Coronary artery (tissue), 2 donors: Measurements from ENCODE around the gene TYW1B.
"Not testable (repeated sequence)": the region's sequence is repeated elsewhere in the genome, so short reads cannot be mapped to it uniquely, and the experiment has no call there.

Experiments
- DNase-seq: peaks from one replicate; pipeline ENCODE4 v3.0.0-alpha.2; 2017; ENCODE audit warnings: low spot score
- H3K27ac ChIP-seq, 2 donors: fragments of 200-600 bp; sonication (generic); one replicate each; pipeline ENCODE4 v1.5.1; 2016 to 2019
- H3K4me3 ChIP-seq: fragments of 200-600 bp; sonication (generic); 2 replicates; pipeline ENCODE4 v1.5.1; 2016; ENCODE audit warnings: mild to moderate bottlenecking, moderate library complexity
- CTCF ChIP-seq: fragments of 200-600 bp; sonication (generic); IDR thresholded peaks from one replicate; pipeline ENCODE4 v1.5.1; 2019; ENCODE audit warnings: antibody characterized with exemption

TYW1B gene

DNA sequence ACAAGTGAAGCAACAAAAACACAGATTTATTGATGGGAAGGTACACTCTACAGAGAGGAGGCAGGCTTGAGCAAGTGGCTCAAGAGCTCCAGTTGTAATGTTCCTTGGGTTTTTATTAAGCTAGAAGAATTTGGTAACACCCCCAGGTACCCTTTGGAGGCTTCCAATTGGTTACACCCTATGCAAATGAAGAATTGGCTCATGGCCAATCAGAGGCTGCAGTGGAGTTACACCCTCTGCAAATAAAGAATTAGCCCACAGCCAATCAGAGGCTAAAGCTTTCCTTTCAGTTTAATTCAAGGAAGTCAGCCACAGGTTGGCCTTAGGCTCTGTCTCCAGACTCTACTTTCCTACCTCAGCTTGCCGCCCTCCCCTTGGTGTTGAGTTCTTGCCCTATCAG, 10.3 kb downstream of the TYW1B start:
- DNase-seq, H3K27ac ChIP-seq, H3K4me3 ChIP-seq: not testable (repeated sequence)

DNA sequence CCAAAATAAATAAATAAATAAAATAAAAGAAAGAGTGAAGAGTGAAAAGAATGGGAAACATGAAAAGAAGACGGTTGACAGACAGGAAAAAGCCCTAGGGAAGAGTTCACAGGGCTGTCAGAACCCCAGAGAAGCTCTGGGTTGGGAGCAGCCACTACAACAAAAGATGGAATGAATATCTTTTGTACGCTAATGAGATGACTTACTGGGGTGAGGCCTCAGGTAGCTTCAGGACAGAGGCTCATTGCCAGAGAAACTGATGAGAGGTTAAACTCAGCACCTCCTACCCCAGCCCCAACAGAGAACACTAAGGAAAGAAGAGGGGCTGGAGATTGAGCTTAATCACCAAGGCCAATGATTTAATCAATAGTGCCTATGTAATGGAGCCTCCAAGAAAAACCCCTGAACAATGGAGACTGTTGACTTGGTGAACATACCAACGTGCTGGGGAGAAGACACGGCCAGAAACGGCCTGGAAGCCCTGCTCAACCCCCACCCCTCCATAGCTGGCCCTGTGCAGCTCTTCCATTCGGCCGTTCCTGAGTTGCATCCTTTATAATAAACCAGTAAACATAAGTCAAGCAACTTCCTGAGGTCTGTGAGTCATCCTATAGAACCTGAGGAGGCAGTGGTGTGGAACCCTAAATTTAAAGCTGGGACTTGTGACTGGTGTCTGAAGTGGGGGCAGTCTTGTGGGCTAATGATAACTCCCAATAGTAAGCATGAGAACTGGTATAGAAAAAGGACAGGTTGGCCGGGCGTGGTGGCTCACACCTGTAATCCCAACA, 11.4 kb downstream of the TYW1B start:
- H3K27ac ChIP-seq, DNase-seq, H3K4me3 ChIP-seq: not testable (repeated sequence)

DNA sequence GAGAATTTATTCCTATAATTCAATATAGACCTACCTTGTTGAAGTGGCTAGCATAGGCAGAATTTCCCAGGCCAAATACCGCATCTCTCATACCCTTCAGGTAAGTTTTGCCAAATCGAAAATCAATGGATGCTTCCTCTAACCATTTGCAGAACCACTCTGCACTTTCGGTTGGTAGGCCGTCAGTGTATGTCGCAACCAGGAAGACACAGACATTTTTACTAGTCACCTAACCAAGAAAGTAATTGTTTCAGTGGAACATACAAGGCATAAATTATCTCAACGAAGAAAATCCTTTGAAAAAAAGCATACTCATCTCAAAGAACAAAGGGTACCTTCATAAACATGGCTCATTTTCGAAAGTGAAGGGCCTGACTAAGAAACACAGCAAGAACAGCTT, 17.6 kb downstream of the TYW1B start:
- H3K4me3 ChIP-seq, H3K27ac ChIP-seq, DNase-seq: not testable (repeated sequence)

DNA sequence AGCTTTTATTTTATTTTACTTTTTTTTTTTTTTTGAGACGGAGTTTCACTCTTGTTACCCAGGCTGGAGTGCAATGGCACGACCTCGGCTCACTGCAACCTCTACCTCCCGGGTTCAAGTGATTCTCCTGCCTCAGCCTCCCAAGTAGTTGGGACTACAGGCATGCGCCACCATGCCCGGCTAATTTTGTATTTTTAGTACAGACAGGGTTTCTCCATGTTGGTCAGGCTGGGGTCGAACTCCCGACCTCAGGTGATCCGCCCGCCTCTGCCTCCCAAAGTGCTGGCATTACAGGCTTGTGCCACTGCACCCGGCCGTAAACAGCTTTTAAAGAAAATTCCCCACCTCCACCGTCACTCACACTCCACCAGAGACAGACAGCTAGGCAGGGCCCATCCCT, 19.5 kb downstream of the TYW1B start:
- not testable (repeated sequence) for DNase-seq, H3K27ac ChIP-seq, H3K4me3 ChIP-seq

GRCh38 chr7:72806851-72807250, 21.1 kb downstream of the TYW1B start:
- not testable (repeated sequence) for DNase-seq, H3K4me3 ChIP-seq, H3K27ac ChIP-seq

- no peak for DNase-seq
- TF ChIP-seq CTCF, result no peak
- H3K27ac ChIP-seq, result no peak overlapping the region
Observed at GRCh38 chr7:72805526-72806494, 22.2 kb downstream of the TYW1B start.

DNA sequence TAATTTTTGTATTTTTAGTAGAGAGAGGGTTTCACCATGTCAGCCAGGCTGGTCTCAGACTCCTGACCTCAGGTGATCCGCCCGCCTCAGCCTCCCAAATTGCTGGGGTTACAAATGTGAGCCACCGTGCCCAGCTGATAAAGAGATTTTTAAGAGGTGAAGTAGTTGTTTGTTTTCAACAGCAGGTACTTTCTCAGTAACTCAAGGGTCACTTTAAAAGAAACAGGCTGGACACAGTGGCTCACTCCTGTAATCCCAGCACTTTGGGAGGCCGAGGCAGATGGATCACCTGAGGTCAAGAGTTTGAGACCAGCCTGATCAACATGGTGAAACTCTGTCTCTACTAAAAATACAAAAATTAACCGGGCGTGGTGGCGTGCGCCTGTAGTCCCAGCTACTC, 24.2 kb downstream of the TYW1B start:
- not testable (repeated sequence) for H3K4me3 ChIP-seq, DNase-seq, H3K27ac ChIP-seq

More at GRCh38 chr7:72805526-72806494, 22.2 kb downstream of the TYW1B start:
- no peak overlapping the region for H3K4me3 ChIP-seq

DNA sequence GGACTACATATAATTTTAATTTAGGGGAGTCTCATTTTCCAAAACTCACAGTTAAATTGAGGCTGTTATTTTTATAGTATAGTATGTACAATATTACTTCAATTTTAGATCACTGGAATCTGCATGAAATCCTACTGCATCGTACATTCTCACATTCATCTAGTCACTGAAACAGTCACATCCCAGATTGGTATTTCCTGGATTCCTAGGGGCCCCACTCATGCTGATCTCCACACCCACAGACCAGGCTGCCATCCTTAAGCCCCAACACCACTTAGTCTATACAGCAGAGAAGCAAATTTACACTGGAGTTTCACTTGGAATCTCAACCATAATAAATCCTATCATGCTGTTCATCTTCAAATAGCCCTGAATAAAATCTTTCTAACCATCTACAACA, 26.4 kb downstream of the TYW1B start:
- not testable (repeated sequence) for H3K27ac ChIP-seq, DNase-seq, H3K4me3 ChIP-seq

GRCh38 chr7:72795401-72795800, 32.6 kb downstream of the TYW1B start:
- not testable (repeated sequence) for H3K27ac ChIP-seq, H3K4me3 ChIP-seq, DNase-seq

GRCh38 chr7:72793791-72794190, 34.2 kb downstream of the TYW1B start:
- no peak overlapping the region for H3K27ac ChIP-seq
- no peak for TF ChIP-seq CTCF
- DNase-seq, result no peak
- H3K4me3 ChIP-seq, result no peak overlapping the region

DNA sequence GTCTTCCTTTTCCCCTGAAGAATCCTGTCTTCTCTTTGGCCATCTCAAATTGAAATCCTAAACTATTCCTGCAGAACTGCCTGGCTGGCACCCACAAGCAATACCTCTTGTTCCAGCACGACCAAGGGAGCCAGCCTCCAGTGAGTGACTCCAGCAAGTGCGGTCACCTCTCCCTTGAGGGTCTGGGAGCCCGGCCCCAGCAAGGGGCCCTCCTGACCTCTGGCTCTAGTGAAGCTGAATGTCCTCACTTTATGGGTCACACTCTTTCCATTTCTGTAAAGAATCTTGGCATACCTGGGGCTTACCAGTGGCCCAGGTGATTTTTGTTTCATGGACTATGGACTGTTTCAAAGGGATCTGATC, 37.3 kb downstream of the TYW1B start:
- not testable (repeated sequence) for H3K27ac ChIP-seq, H3K4me3 ChIP-seq, DNase-seq

DNA sequence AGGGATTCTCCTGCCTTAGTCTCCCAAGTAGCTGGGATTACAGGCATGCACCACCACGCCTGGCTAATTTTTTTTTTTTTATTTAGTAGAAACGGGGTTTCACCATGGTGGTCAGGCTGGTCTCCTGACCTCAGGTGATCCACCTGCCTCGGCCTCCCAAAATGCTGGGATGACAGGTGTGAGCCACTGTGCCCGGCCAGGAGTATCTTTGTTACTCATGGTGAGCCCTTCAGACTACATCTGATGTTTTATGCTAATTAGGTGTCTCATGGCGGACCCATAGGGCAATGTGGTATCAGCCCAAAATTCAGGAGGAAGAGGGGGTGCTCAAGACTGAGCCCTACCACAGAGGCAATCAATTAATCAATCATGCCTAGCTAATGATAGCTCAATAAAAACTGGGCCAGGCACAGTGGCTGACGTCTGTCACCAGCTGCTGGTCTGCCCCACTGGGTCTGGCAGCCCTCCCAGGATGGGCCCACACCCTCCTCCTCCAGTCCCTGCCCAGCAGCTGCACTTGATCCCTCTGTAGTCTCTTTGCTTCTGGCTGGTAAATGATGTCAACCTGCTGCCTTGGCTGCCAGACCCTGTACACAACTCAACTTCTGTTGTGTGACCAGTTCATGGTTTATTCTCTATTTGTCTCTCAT, 37.8 kb downstream of the TYW1B start:
- not testable (repeated sequence) for DNase-seq, H3K27ac ChIP-seq, H3K4me3 ChIP-seq
